ENCODE measurements around the gene GRPEL2.

Gene GRPEL2
- long read RNA-seq, donor 1, full-length matches to known transcripts = 2 of 2 reads
- long read RNA-seq, donor 1, partial matches to known transcripts = 0 of 2 reads
- long read RNA-seq, donor 1, other reads (novel, unspliced or antisense) = 0 of 2 reads
- long read RNA-seq, donor 2, full-length matches to known transcripts = 2 of 2 reads
- long read RNA-seq, donor 2, partial matches to known transcripts = 0 of 2 reads
- long read RNA-seq, donor 2, other reads (novel, unspliced or antisense) = 0 of 2 reads
- long read RNA-seq, donor 3 = 0 reads
- long read RNA-seq, donor 4, full-length matches to known transcripts = 3 of 3 reads
- long read RNA-seq, donor 4, partial matches to known transcripts = 0 of 3 reads
- long read RNA-seq, donor 4, other reads (novel, unspliced or antisense) = 0 of 3 reads
- long read RNA-seq, donor 5, full-length matches to known transcripts = 5 of 5 reads
- long read RNA-seq, donor 5, partial matches to known transcripts = 0 of 5 reads
- long read RNA-seq, donor 5, other reads (novel, unspliced or antisense) = 0 of 5 reads
- long read RNA-seq, donor 6, full-length matches to known transcripts = 5 of 5 reads
- long read RNA-seq, donor 6, partial matches to known transcripts = 0 of 5 reads
- long read RNA-seq, donor 6, other reads (novel, unspliced or antisense) = 0 of 5 reads
- long read RNA-seq, donor 7 = 0 reads
- long read RNA-seq, donor 8, full-length matches to known transcripts = 4 of 4 reads
- long read RNA-seq, donor 8, partial matches to known transcripts = 0 of 4 reads
- long read RNA-seq, donor 8, other reads (novel, unspliced or antisense) = 0 of 4 reads

- peak; percentile 82 for DNase-seq
Measured at GRCh38 chr5:149345147-149345891, at the start of gene GRPEL2. Gene GRPEL2, plus strand, starts transcription at chr5:149345499. Its CDS starts 41 bp downstream, at chr5:149345540.

GRCh38 chr5:149297340-149298025 is 47.8 kb upstream of the GRPEL2 start:
- no peak for DNase-seq

GRCh38 chr5:149298163-149298562 is 47.1 kb upstream of the GRPEL2 start:
- DNase-seq = no peak

GRCh38 chr5:149298842-149299404 is 46.4 kb upstream of the GRPEL2 start:
- DNase-seq = no peak

GRCh38 chr5:149299451-149300054 is 45.7 kb upstream of the GRPEL2 start:
- no peak for DNase-seq

- no peak for DNase-seq
Measured at GRCh38 chr5:149300441-149300840, 44.9 kb upstream of the GRPEL2 start.

- no peak for DNase-seq
Measured at GRCh38 chr5:149301049-149301743, 44.1 kb upstream of the GRPEL2 start.

- DNase-seq = no peak
Measured at GRCh38 chr5:149301744-149302380, 43.4 kb upstream of the GRPEL2 start.

- no peak for DNase-seq
Measured at GRCh38 chr5:149302641-149303040, 42.7 kb upstream of the GRPEL2 start.

GRCh38 chr5:149303210-149303609 is 42.1 kb upstream of the GRPEL2 start:
- no peak for DNase-seq

- no peak for DNase-seq
Measured at GRCh38 chr5:149304195-149305078, 40.9 kb upstream of the GRPEL2 start.

- no peak for DNase-seq
Measured at GRCh38 chr5:149309354-149309753, 35.9 kb upstream of the GRPEL2 start.

- no peak for DNase-seq
Measured at GRCh38 chr5:149310488-149310887, 34.8 kb upstream of the GRPEL2 start.

GRCh38 chr5:149310947-149311658 is 34.2 kb upstream of the GRPEL2 start:
- peak; percentile 47 for DNase-seq

- DNase-seq = no peak
Measured at GRCh38 chr5:149313151-149313841, 32.0 kb upstream of the GRPEL2 start.

- DNase-seq = no peak
Measured at GRCh38 chr5:149314571-149315111, 30.7 kb upstream of the GRPEL2 start.

GRCh38 chr5:149315753-149316152 is 29.5 kb upstream of the GRPEL2 start:
- DNase-seq = no peak
